Measurements from ENCODE around the gene C5orf46.

DNA sequence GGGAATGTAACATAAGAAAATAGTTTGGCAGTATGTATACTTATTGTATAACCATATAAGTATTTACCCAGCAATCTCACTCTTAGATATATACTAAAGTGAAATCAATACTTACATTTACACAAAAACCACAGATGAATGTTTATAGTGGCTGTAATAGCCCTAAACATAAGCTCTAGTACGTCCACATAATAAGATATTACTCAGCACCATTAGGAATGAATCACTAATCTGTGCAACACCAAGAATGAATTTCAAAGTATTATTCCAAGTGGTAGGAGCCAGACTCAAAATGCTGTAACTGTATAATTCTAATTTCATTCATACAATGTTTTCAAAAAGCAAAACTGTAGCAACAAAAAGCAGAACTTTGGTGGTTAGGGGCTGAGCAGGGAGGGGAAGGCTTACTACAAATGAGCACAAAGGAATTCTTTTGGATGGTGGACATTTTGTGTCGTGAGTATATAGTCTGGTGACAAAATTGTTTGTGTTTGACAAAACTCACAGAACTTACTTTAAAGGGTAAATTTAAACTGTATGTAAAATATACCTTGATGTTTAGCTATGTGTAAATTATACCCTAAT, 11.9 kb upstream of the C5orf46 start:
- no peak for TF ChIP-seq POLR2A (IDR thresholded peaks at IDR 0.05)
- TF ChIP-seq, protein P1, sequence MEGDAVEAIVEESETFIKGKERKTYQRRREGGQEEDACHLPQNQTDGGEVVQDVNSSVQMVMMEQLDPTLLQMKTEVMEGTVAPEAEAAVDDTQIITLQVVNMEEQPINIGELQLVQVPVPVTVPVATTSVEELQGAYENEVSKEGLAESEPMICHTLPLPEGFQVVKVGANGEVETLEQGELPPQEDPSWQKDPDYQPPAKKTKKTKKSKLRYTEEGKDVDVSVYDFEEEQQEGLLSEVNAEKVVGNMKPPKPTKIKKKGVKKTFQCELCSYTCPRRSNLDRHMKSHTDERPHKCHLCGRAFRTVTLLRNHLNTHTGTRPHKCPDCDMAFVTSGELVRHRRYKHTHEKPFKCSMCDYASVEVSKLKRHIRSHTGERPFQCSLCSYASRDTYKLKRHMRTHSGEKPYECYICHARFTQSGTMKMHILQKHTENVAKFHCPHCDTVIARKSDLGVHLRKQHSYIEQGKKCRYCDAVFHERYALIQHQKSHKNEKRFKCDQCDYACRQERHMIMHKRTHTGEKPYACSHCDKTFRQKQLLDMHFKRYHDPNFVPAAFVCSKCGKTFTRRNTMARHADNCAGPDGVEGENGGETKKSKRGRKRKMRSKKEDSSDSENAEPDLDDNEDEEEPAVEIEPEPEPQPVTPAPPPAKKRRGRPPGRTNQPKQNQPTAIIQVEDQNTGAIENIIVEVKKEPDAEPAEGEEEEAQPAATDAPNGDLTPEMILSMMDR (IDR thresholded peaks at IDR 0.05), result no peak
- TF ChIP-seq POLR2AphosphoS5 (IDR thresholded peaks at IDR 0.05), result no peak

All from prostate gland (tissue), 2 donors.